ENCODE data around the gene ABHD15. TPM values are rescaled to one million over a fixed set of nuclear protein-coding genes. Genes with fewer than 3 reads are reported as not detected.

The ABHD15 gene
- total RNA-seq, 4 donors from 2014 or later, result 7.2 to 11.0 (median 7.9) TPM

- no peak for TF ChIP-seq POLR2A (IDR thresholded peaks at IDR 0.05)
- no peak for TF ChIP-seq CTCF (IDR thresholded peaks at IDR 0.05)
- no peak overlapping the region for H3K4me3 ChIP-seq
- H3K27ac ChIP-seq, result no peak overlapping the region
- H3K4me1 ChIP-seq, result peaks cover 11% of the 10 kb centered on the region
- no peak for DNase-seq (ENCODE audit: low spot score in 2 of 2)
- H3K9me3 ChIP-seq, result no peaks in the 10 kb centered on the region
- no peaks in the 10 kb centered on the region for H3K27me3 ChIP-seq
- H3K36me3 ChIP-seq, result no peaks in the 10 kb centered on the region
- WGBS, result 88% methylated on average over 8 of the region's 15 CpGs
Measured at GRCh38 chr17:29608986-29609385, 42.1 kb upstream of the ABHD15 start.

GRCh38 chr17:29607557-29608195, 40.8 kb upstream of the ABHD15 start:
- H3K4me3 ChIP-seq, result no peak overlapping the region
- no peaks in the 10 kb centered on the region for H3K4me1 ChIP-seq
- no peaks in the 10 kb centered on the region for H3K9me3 ChIP-seq
- H3K36me3 ChIP-seq, result no peaks in the 10 kb centered on the region
- H3K27ac ChIP-seq, result no peak overlapping the region
- TF ChIP-seq POLR2AphosphoS5 (IDR thresholded peaks at IDR 0.05), result no peak
- 90% methylated on average over 28 of the region's 29 CpGs for WGBS
- no peak for DNase-seq (ENCODE audit: low spot score in 2 of 2)
- H3K27me3 ChIP-seq, result no peaks in the 10 kb centered on the region

- H3K27ac ChIP-seq, result no peak overlapping the region
- 86% methylated on average over 6 of the region's 6 CpGs for WGBS
- TF ChIP-seq CTCF (IDR thresholded peaks at IDR 0.05) (no peak), EP300 (IDR thresholded peaks at IDR 0.05) (no peak), POLR2AphosphoS5 (IDR thresholded peaks at IDR 0.05) (no peak), POLR2A (IDR thresholded peaks at IDR 0.05) (no peak)
- no peaks in the 10 kb centered on the region for H3K36me3 ChIP-seq
- no peak overlapping the region for H3K4me3 ChIP-seq
- no peaks in the 10 kb centered on the region for H3K27me3 ChIP-seq
- H3K4me1 ChIP-seq, result no peaks in the 10 kb centered on the region
- no peaks in the 10 kb centered on the region for H3K9me3 ChIP-seq
- DNase-seq (ENCODE audit: low spot score in 2 of 2), result no peak
Measured at GRCh38 chr17:29603109-29603674, 36.4 kb upstream of the ABHD15 start.

GRCh38 chr17:29597361-29598172, 30.7 kb upstream of the ABHD15 start:
- Histone ChIP-seq H3K4me1 (peaks cover 41% of the 10 kb centered on the region), H3K27ac (no peak overlapping the region), H3K36me3 (no peaks in the 10 kb centered on the region), H3K9me3 (no peaks in the 10 kb centered on the region), H3K4me3 (no peak overlapping the region), H3K27me3 (no peaks in the 10 kb centered on the region)
- WGBS, result 64% methylated on average over 5 of the region's 13 CpGs
- no peak for DNase-seq (ENCODE audit: low spot score in 2 of 2)
- TF ChIP-seq CTCF (IDR thresholded peaks at IDR 0.05) (no peak), POLR2AphosphoS5 (IDR thresholded peaks at IDR 0.05) (no peak), POLR2A (IDR thresholded peaks at IDR 0.05) (no peak), EP300 (IDR thresholded peaks at IDR 0.05) (no peak)

GRCh38 chr17:29596811-29597210, 30.0 kb upstream of the ABHD15 start:
- no peak overlapping the region for H3K4me3 ChIP-seq
- no peaks in the 10 kb centered on the region for H3K9me3 ChIP-seq
- WGBS, result 50% methylated on average over 9 of the region's 9 CpGs
- no peak overlapping the region for H3K27ac ChIP-seq
- peaks cover 48% of the 10 kb centered on the region for H3K4me1 ChIP-seq
- no peaks in the 10 kb centered on the region for H3K27me3 ChIP-seq
- TF ChIP-seq POLR2AphosphoS5 (IDR thresholded peaks at IDR 0.05) (no peak), POLR2A (IDR thresholded peaks at IDR 0.05) (no peak), EP300 (IDR thresholded peaks at IDR 0.05) (no peak), CTCF (IDR thresholded peaks at IDR 0.05) (no peak)
- DNase-seq (ENCODE audit: low spot score in 2 of 2), result no peak
- no peaks in the 10 kb centered on the region for H3K36me3 ChIP-seq
